Measurements from ENCODE around the gene JPH4. TPM values are rescaled to one million over a fixed set of nuclear protein-coding genes. Genes with fewer than 3 reads are reported as not detected.
"Not testable (repeated sequence)": the region's sequence is repeated elsewhere in the genome, so short reads cannot be mapped to it uniquely, and the experiment has no call there.

Gene JPH4
- total RNA-seq, 1 donor from 2014 or later = 0.10 TPM

GRCh38 chr14:23550812-23551265 is 27.8 kb downstream of the JPH4 start:
- peak; percentile 3 for ATAC-seq
- no peak for DNase-seq (ENCODE audit: low spot score)

DNA sequence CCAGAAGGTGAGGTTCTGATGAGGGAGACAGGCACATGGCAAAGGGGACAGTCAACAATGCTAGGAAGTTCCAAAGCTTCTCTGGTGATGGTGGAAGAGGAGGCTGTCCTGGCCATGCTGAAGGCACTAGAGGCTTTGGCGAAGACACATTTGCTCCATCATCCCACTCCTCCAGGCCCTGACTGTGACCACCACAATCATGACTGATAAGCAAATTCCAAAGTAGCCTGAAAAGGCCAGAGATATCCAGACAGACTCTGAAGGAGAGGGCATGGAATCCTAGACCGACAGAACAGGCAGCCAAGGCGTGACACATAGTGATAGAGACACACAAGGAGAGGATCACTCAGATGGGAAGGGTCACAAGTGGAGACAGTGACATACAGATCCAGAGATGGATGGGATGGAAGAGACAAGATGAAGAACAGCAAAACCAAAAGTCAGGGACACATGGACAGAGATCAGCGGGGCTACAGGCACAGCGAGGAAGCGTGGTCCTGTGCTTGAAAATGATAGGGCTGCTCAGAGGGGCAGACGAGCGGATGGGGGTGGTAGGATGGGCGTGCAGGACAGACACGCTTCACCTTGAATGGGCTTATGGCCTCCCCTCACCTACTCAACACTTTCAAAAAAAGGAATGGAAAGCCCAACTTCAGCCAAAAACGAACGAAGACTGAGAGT is 28.3 kb downstream of the JPH4 start:
- DNase-seq (ENCODE audit: low spot score) (no peak), ATAC-seq (no peak)

DNA sequence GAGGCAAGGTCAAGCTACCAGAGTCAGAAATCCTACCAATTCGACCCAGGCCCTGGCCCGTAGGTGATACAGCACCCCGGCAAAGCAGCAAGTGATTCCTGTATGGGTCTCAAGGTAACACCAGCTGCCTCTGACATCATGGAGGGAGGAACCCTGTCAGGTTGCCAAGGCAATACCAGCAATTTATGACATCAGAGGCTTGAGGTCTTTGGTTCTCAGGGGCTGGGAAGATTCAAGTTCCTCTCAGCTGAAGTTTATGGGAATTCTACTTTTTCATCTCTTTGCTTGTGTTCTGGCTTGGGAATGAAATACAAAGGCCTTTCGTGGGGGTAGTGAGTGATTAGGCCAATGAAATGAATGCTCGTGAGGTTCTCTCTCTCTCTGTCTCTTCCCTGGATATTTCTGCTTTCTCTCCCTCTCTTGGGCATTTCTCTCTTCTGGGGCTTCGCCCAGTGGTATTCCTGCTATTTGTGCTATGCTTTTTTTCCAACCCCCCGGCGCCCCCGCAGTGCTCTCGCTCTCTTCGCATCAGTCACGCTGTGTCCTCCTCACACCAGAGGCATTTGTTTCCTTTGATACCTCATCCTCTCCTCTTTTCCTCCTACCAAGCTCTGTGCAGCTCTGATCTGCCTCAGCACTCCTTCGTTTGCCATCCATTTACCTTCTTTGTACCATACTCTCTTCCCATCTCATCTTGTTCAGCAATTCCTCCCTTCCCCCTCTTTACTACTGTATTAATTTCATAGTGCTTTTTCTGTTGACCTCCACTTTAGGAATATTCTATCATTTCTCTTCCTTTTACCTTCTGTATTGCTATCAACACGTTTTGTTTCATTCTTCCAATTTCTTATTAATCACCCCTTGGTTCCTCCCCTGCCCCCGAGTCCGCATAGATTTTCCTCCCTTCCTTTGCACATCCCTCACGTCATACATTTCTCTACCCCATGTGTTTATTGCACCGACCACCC is 30.0 kb downstream of the JPH4 start:
- no peak for ATAC-seq
- DNase-seq (ENCODE audit: low spot score) = no peak

DNA sequence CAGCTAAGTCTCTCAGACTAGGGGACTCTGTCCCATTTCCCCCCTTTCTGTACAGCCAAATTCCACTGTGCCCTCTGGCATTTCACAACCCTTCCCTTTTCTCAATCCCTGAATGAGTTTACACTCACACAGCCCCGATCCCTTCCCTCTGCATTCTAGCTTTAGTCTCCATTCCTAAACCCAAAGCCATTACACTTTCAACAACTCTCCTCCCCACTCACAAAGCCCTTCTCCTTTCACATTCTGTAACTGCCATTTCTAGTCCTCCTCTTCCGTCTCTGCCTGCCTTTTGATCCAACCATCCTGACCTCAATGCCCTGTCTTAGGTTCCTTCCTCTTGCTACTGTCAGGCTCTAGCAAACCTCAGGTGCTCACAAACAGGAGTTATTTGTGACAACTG is 30.7 kb downstream of the JPH4 start:
- no peak for DNase-seq (ENCODE audit: low spot score)
- ATAC-seq = no peak

GRCh38 chr14:23546450-23547035 is 32.0 kb downstream of the JPH4 start:
- DNase-seq (ENCODE audit: low spot score) (no peak), ATAC-seq (no peak)

- ATAC-seq (no peak), DNase-seq (ENCODE audit: low spot score) (no peak)
Observed at GRCh38 chr14:23545740-23546365, 32.7 kb downstream of the JPH4 start.

- DNase-seq (ENCODE audit: low spot score) (no peak), ATAC-seq (peak; percentile 20)
Observed at GRCh38 chr14:23544511-23545447, 33.8 kb downstream of the JPH4 start.

DNA sequence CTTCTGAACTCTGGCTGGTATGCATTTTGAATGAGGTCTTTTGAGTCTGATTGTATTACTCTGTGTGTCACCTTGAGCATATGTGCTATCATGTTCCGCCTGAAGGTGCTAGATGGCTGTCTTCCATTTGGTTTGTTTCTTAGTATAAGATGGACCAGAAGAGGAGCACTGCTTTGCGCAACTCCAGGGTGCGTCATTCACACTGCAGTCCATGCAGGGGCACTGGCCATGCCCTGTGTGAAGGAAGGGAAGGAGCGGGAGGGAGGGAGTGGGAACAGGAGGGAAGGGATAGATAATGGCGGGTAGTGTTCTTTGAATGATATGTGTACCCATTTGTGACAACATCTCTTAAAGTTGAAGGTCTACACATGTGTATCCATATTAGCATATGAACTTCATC is 35.2 kb downstream of the JPH4 start:
- DNase-seq (ENCODE audit: low spot score) = no peak
- no peak for ATAC-seq

DNA sequence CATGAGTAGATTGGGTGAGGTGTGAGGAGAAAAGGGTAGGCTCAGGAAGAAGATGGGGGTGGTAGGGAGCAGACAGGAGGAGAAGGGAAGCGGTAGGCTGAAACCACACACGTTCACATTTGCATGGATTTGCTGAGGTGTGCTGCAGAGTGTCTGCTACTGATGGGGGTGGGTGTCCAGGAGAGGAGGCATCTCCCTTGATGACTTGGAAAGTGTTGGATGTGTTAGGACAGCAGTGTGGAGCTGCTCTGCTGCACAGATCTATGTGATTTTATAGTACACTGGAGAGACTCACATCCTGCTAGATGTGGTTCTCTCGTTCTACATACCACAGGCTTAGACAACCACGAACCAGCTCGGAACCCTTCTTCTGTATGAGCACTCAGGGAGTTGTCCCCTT is 36.3 kb downstream of the JPH4 start:
- no peak for DNase-seq (ENCODE audit: low spot score)
- ATAC-seq = no peak

- ATAC-seq = no peak
- no peak for DNase-seq (ENCODE audit: low spot score)
Observed at GRCh38 chr14:23540141-23540469, 38.5 kb downstream of the JPH4 start.

DNA sequence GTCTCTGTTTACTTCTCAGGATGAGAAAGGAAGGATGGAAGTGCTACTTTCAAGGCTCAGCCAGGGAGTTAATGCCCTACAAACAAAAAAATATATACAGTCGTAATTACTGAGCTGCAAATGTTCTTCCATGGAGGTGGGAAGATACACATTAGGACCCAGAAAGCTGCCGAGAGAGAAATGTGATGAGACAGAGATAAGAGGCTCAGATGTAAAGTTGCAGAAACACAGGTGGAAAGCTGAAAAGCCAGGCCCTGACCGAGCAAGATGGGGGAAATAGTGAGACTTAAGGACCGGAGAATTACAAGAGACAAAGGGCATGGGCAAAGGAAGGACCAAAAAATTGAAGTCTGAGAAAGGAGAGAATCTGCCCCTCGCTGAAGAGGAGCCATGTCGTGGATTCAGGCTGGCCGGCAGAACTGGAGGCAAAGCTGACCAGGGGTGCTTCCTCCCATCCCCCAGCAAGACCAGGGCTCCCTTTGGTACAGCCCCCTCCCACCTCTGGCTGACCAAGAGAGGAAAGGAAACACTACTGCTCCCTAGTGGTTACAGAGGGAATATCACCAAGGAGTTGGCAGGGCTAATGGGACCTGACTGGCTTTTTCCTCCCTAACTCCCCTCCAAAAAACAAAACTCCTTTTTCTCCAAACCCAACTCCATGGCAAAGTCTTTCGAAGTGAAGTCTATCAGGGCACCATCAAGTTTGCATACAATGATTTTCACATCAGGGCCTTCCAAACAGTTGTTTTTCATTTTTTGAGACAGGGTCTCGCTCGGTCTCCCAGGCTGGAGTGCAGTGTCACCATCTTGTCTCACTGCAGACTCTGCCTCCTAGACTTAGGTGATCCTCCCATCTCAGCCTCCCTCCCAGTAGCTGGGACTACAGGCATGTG is 39.1 kb downstream of the JPH4 start:
- DNase-seq (ENCODE audit: low spot score) = no peak
- peak; percentile 90 for ATAC-seq

GRCh38 chr14:23538785-23539184 is 39.8 kb downstream of the JPH4 start:
- no peak for ATAC-seq
- no peak for DNase-seq (ENCODE audit: low spot score)

DNA sequence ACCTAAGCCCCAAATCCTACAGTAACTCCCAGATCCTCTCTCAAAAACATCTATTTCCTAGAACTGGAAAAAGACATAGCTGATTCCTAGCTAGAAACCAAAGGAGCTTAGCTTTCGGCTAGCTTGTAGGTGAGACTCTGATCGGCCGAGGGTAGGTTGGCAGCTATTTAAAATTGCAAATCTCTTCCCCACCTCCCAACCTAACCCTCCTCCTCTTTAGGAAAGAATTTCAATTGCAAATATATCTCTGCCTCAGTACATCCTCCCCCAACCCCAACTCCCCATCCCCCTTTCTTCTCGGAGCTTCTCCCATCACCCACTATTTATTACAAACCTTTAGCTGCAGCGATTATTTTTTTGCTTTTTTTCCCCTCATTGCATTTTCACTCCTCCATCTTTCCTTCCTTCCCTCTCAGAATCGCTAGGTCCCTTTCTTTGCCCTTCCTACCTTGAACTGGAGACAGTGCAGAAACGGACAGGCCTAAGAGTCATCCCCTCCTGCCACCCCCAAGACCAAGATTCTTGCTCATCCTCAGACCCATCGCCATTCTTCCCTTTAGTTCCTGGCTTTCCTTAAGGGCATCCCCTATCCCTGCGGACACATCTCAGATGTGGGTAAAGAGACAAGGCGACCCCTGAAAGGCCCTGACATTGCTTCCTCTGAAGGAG is 40.4 kb downstream of the JPH4 start:
- DNase-seq (ENCODE audit: low spot score) = no peak
- no peak for ATAC-seq

DNA sequence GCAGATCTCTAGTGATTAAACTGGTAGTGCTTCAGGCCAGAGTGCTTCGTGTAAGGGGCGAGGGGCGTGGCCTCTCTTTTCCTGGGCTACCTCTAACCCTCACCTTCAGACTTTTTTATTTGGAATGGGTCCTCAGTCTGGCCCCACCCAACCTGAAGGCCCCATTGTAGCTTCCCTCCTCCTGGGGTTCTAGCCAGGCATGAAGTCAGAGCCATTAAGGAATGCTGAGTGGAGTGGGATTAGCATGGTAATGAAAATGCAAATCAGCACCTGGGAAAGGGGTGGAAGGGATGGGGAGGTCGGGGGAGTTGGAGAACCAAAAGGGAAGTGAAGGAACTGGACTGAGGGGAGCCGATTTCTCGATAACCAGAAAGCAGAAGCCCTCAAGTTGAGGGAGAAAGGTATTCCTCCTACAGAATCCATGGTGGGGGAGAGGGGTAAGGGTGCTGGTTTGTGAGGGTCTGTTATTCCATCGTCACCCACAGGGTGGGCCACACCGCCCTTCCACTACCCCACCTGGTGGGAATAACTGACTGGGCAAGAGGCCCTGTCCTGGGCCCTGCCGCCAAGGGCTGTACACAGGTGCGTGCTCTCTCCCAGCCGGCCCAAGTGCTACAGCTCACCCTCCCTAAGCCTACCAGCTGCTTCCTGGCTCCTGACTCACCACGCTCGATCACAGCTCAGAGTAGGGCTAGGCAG is 41.1 kb downstream of the JPH4 start:
- DNase-seq (ENCODE audit: low spot score) = no peak
- ATAC-seq = no peak

DNA sequence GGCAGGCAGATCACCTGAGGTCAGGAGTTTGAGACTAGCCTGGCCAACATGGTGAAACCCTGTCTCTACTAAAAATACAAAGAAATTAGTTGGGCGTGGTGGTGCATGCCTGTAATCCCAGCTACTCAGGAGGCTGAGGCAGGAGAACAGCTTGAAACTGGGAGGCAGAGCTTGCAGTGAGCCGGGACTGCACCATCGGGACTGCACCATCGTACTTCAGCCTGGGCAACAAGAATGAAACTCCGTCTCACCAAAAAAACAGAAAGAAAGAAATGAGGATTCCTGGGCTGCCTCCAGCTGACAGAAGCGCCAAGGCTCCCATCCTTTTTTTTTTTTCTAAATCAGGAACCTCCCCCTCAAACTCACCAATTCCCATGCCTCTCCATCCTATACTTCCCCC is 41.7 kb downstream of the JPH4 start:
- DNase-seq (ENCODE audit: low spot score); ATAC-seq: not testable (repeated sequence)

DNA sequence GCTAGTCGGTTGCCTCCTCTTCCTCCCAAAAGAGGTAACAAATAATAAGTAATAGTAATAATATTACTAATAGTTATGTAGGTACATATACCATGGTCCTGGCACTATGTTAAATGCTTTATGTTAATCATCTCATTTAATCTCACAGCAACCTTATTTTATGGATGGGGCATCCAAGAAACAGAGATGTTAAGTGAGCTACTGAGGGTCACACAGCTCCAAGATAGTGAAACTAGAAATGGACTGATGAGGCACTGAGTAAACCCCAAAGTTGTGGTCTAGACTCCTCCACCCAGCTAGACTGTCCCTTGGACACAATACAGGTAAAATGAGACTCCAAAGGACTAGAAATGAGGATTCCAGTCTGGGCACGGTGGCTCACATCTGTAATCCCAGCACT is 42.1 kb downstream of the JPH4 start:
- no peak for DNase-seq (ENCODE audit: low spot score)
- ATAC-seq = no peak

GRCh38 chr14:23535943-23536342 is 42.6 kb downstream of the JPH4 start:
- ATAC-seq = no peak
- DNase-seq (ENCODE audit: low spot score) = no peak

Data from left lobe of liver (tissue), 2 donors.